K562 (cell line): ENCODE data around the gene S100P. TPM values are rescaled to one million over a fixed set of nuclear protein-coding genes. Genes with fewer than 3 reads are reported as not detected.

Experiments used
- CCNT2 ChIP-seq: IDR thresholded peaks from 2 replicates; pipeline ENCODE4 v1.6.1; 2011; ENCODE audit warnings: borderline replicate concordance, low read depth, mild to moderate bottlenecking, moderate library complexity, mixed read lengths, low read length; ENCODE audit not compliant: insufficient read length; ENCODE audit errors: extremely low read depth
- EP300 ChIP-seq: IDR thresholded peaks from 2 replicates; pipeline ENCODE4 v1.6.1; 2012; ENCODE audit warnings: low read length, improper control_type of control experiment
- ESRRA ChIP-seq: fragments of 450-650 bp; IDR thresholded peaks from 2 replicates; pipeline ENCODE4 v1.6.1; 2014; ENCODE audit warnings: low read depth, mild to moderate bottlenecking, moderate library complexity, borderline replicate concordance
- ETV5 ChIP-seq: sonication (generic); formaldehyde crosslinking; IDR thresholded peaks from 2 replicates; pipeline ENCODE4 v1.4.0; 2020; ENCODE audit warnings: low read depth, mild to moderate bottlenecking, missing genetic modification reagents
- EZH2 ChIP-seq: IDR thresholded peaks from 2 replicates; pipeline ENCODE4 v1.6.1; 2012; ENCODE audit warnings: low read depth, mild to moderate bottlenecking, inconsistent platforms, low read length, borderline replicate concordance
- FOXA1 ChIP-seq: fragments of 450-650 bp; IDR thresholded peaks from 2 replicates; pipeline ENCODE4 v1.6.1; 2016; ENCODE audit warnings: mild to moderate bottlenecking, borderline replicate concordance
- FOXO4 ChIP-seq: fragments of 450-650 bp; formaldehyde crosslinking; IDR thresholded peaks from 2 replicates; pipeline ENCODE4 v1.4.0; 2020; ENCODE audit warnings: mild to moderate bottlenecking, moderate library complexity
- FOXP1 ChIP-seq: sonication (generic); formaldehyde crosslinking; IDR thresholded peaks from 2 replicates; pipeline ENCODE4 v1.8.0; 2022; ENCODE audit warnings: mild to moderate bottlenecking, missing genetic modification reagents
- HDAC2 ChIP-seq: fragments of 450-650 bp; IDR thresholded peaks from 2 replicates; pipeline ENCODE4 v1.6.1; 2016; ENCODE audit warnings: mild to moderate bottlenecking
- HDAC8 ChIP-seq: fragments of 450-650 bp; IDR thresholded peaks from 2 replicates; pipeline ENCODE4 v1.6.1; 2016; ENCODE audit warnings: mild to moderate bottlenecking, missing genetic modification characterization, moderate library complexity, missing compliant biosample characterization
- JUND ChIP-seq, 2 experiments: IDR thresholded peaks; 2 replicates in 1 of 2; 3 replicates in 1 of 2; pipeline ENCODE4 v1.6.1; 2011; ENCODE audit warnings: borderline replicate concordance in 2 of 2, low read depth in 2 of 2, low read length in 2 of 2, improper control_type of control experiment in 1 of 2, missing biosample characterization in 1 of 2, missing genetic modification characterization in 1 of 2, missing genetic modification reagents in 1 of 2
- MEF2A ChIP-seq: IDR thresholded peaks from 2 replicates; pipeline ENCODE4 v1.6.1; 2011; ENCODE audit warnings: low read depth, mild to moderate bottlenecking, low read length, moderate library complexity; ENCODE audit not compliant: control insufficient read depth
- NFATC3 ChIP-seq: fragments of 450-650 bp; IDR thresholded peaks from 2 replicates; pipeline ENCODE4 v1.6.1; 2017; ENCODE audit warnings: mild to moderate bottlenecking
- NFXL1 ChIP-seq: fragments of 450-650 bp; formaldehyde crosslinking; IDR thresholded peaks from 2 replicates; pipeline ENCODE4 v1.4.0; 2021; ENCODE audit warnings: mild to moderate bottlenecking
- NR2F6 ChIP-seq: fragments of 450-650 bp; formaldehyde crosslinking; IDR thresholded peaks from 2 replicates; pipeline ENCODE4 v1.4.0; 2020; ENCODE audit warnings: mild to moderate bottlenecking
- POLR2AphosphoS2 ChIP-seq: IDR thresholded peaks from 2 replicates; pipeline ENCODE4 v1.6.1; 2012; ENCODE audit warnings: low read length, improper control_type of control experiment
- SMAD4 ChIP-seq: fragments of 250-450 bp; sonication (Bioruptor Pico); conservative IDR thresholded peaks from 2 replicates; pipeline ENCODE4 v1.8.0; 2021; ENCODE audit warnings: inconsistent platforms, mild to moderate bottlenecking, moderate library complexity
- SMARCC2 ChIP-seq: fragments of 450-650 bp; IDR thresholded peaks from 2 replicates; pipeline ENCODE4 v1.6.1; 2017; ENCODE audit warnings: antibody characterized with exemption, moderate library complexity, mild to moderate bottlenecking, low read depth
- SMC3 ChIP-seq: conservative IDR thresholded peaks from 2 replicates; pipeline ENCODE4 v1.6.1; 2011; ENCODE audit warnings: low read depth, low read length, improper control_type of control experiment; ENCODE audit not compliant: insufficient read depth
- TBP ChIP-seq: optimal IDR thresholded peaks from 2 replicates; pipeline ENCODE3; 2011; ENCODE audit warnings: low read depth, low read length, improper control_type of control experiment
- TCFL5 ChIP-seq: fragments of 250-450 bp; sonication (Bioruptor Pico); conservative IDR thresholded peaks from 2 replicates; pipeline ENCODE4 v1.6.1; 2021; ENCODE audit warnings: mild to moderate bottlenecking, moderate library complexity, matching md5 sums
- WHSC1 ChIP-seq: IDR thresholded peaks from one replicate; pipeline ENCODE4 v1.6.1; 2012; ENCODE audit warnings: low read length, control low read depth, inconsistent platforms
- XRCC3 ChIP-seq: fragments of 450-650 bp; IDR thresholded peaks from 2 replicates; pipeline ENCODE4 v1.6.1; 2017; ENCODE audit warnings: mild to moderate bottlenecking, moderate library complexity
- ZBTB7A ChIP-seq: IDR thresholded peaks from 2 replicates; pipeline ENCODE4 v1.6.1; 2011; ENCODE audit warnings: low read depth, mild to moderate bottlenecking, low read length, moderate library complexity, borderline replicate concordance; ENCODE audit not compliant: control insufficient read depth
- ZC3H8 ChIP-seq: fragments of 450-650 bp; IDR thresholded peaks from 2 replicates; pipeline ENCODE4 v1.6.1; 2017
- ZNF224 ChIP-seq: sonication (generic); formaldehyde crosslinking; IDR thresholded peaks from 2 replicates; pipeline ENCODE4 v1.8.0; 2022; ENCODE audit warnings: mild to moderate bottlenecking, missing genetic modification reagents
- ZNF79 ChIP-seq: fragments of 250-450 bp; sonication (Bioruptor Pico); IDR thresholded peaks from 2 replicates; pipeline ENCODE4 v1.4.0; 2020; ENCODE audit warnings: low read depth, mild to moderate bottlenecking, moderate library complexity
- polyA plus RNA-seq, 8 experiments: library from polyadenylated mRNA; depleted of rRNA in 4 of 8; stranded (reverse) in 5 of 8; unstranded in 3 of 8; fragments of >200 nt; fragmentation: Nextera tagmentation in 2 of 8; fragmentation: Illumina TruSeq in 1 of 8; extraction: Ambion mirVana in 2 of 8; extraction: Trizol in 1 of 8; gene quantifications; 2 replicates each; pipeline versions ENCODE4 v1.2.1 to v1.2.3, GENCODE V29; 2011 to 2014; ENCODE audit warnings: inconsistent platforms in 1 of 8, missing spikeins in 1 of 8
- total RNA-seq, 7 experiments: library from RNA; depleted of rRNA in 6 of 7; stranded (reverse); fragments of >200 nt in 6 of 7; fragmentation: Illumina TruSeq in 2 of 7; extraction: Trizol in 2 of 7; gene quantifications; 2 replicates each; pipeline versions ENCODE4 v1.2.1 to v1.2.3, GENCODE V29; 2011 to 2021; ENCODE audit warnings: low replicate concordance in 1 of 7
- TF ChIP-seq, protein P1 (sequence below): fragments of 250-450 bp; sonication (Bioruptor Pico); IDR thresholded peaks from 2 replicates; pipeline ENCODE4 v1.8.0; 2022; ENCODE audit warnings: moderate library complexity, mild to moderate bottlenecking, inconsistent platforms

Gene S100P
- total and polyA plus RNA-seq, 9 of the 15 experiments (the other 6 are each of a cell fraction or from before 2014, with no cell fraction given), result 4.1 to 23.8 (median 7.5) TPM

- TF ChIP-seq, protein P1, sequence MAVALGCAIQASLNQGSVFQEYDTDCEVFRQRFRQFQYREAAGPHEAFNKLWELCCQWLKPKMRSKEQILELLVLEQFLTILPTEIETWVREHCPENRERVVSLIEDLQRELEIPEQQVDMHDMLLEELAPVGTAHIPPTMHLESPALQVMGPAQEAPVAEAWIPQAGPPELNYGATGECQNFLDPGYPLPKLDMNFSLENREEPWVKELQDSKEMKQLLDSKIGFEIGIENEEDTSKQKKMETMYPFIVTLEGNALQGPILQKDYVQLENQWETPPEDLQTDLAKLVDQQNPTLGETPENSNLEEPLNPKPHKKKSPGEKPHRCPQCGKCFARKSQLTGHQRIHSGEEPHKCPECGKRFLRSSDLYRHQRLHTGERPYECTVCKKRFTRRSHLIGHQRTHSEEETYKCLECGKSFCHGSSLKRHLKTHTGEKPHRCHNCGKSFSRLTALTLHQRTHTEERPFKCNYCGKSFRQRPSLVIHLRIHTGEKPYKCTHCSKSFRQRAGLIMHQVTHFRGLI (CRISPR knock-in tag), result no peak
- TF ChIP-seq SMAD4 (peak; percentile 99), ZNF79 (CRISPR knock-in tag) (no peak), CCNT2 (peak; percentile 87), XRCC3 (no peak), NR2F6 (CRISPR knock-in tag) (no peak), TBP (no peak), NFATC3 (no peak; the same call in none of the 2 replicates), ETV5 (peak; percentile 56; the same call in 1 of the 2 replicates), HDAC8 (0 out of 2 replicates have a peak, but pooled peaks have one; percentile 50), TCFL5 (CRISPR knock-in tag) (no peak), POLR2AphosphoS2 (no peak; the same call in 1 of the 2 replicates), WHSC1 (no peak), ESRRA (peak; percentile 61; the same call in 1 of the 2 replicates), MEF2A (no peak), EZH2 (no peak), SMARCC2 (peak; percentile 92), FOXA1 (no peak), JUND (IDR thresholded peaks at IDR 0.05; ENCODE audit: borderline replicate concordance, low read depth, low read length) (peak; percentile 66), JUND (tag; IDR thresholded peaks at IDR 0.05; ENCODE audit: borderline replicate concordance, low read depth, low read length) (peak; percentile 70; the same call in 2 of the 3 replicates), FOXP1 (peak; percentile 20; the same call in 1 of the 2 replicates), ZBTB7A (peak; percentile 75; the same call in 1 of the 2 replicates), EP300 (peak; percentile 97), FOXO4 (CRISPR knock-in tag) (no peak), ZC3H8 (no peak), ZNF224 (CRISPR knock-in tag) (no peak), HDAC2 (peak; percentile 90), SMC3 (no peak), NFXL1 (CRISPR knock-in tag) (no peak)
These were observed 37.1 kb downstream of the S100P start (continued) for GRCh38 chr4:6730603-6731317.
